Fibroblast of mammary gland (primary cell): ENCODE measurements around the gene RAD23B.

Experiments
- DNase-seq: peaks from one replicate; pipeline ENCODE4 v3.0.0-alpha.2; 2010; ENCODE audit warnings: low read depth
- H3K4me3 ChIP-seq: 2 replicates; pipeline ENCODE4 v1.5.1; 2011; ENCODE audit warnings: low read depth, mild to moderate bottlenecking, low read length, moderate library complexity; ENCODE audit not compliant: control insufficient read depth
- TF ChIP-seq, protein P1 (sequence below): conservative IDR thresholded peaks from 2 replicates; pipeline ENCODE4 v1.5.1; 2011; ENCODE audit warnings: low read depth, low read length, inconsistent platforms; ENCODE audit not compliant: control insufficient read depth, insufficient read depth

The RAD23B gene

DNA sequence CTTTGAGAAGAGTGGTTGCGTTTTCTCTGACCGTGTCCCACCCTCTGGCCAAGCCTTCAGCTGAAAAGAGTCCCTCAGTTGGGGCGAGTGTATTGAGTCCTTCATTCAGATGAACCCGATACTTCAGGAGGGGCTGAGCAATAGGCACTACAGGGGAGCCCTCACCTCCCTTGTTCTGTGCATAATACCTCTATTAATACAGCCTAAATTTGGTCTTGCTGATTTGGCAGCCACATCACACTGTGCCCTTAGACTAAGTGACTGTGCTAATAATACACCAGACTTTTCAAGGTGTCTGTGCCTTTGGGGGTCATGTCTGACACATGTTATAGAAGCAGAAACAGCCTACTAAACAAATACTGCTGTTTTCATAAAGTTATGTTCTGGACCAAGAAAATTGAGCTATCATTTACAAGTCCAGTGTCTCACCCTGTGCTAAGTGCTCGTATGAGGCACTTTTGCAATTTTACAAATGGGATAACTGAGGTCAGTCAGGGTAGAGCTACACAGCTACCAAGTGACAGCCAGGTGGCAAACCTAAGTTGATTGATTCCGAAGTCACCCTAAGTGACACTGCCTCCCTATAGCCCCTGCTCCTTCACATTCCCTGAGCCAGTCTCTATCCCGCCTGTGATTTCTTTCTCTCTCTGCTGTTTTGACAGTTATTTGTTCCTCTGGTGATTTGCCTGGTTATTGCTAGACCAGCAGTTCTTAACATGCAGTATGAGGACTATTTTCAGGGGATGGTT lies 56.0 kb downstream of the RAD23B start:
- no peak overlapping the region for H3K4me3 ChIP-seq
- TF ChIP-seq, protein P1, sequence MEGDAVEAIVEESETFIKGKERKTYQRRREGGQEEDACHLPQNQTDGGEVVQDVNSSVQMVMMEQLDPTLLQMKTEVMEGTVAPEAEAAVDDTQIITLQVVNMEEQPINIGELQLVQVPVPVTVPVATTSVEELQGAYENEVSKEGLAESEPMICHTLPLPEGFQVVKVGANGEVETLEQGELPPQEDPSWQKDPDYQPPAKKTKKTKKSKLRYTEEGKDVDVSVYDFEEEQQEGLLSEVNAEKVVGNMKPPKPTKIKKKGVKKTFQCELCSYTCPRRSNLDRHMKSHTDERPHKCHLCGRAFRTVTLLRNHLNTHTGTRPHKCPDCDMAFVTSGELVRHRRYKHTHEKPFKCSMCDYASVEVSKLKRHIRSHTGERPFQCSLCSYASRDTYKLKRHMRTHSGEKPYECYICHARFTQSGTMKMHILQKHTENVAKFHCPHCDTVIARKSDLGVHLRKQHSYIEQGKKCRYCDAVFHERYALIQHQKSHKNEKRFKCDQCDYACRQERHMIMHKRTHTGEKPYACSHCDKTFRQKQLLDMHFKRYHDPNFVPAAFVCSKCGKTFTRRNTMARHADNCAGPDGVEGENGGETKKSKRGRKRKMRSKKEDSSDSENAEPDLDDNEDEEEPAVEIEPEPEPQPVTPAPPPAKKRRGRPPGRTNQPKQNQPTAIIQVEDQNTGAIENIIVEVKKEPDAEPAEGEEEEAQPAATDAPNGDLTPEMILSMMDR = no peak
- DNase-seq = no peak

DNA sequence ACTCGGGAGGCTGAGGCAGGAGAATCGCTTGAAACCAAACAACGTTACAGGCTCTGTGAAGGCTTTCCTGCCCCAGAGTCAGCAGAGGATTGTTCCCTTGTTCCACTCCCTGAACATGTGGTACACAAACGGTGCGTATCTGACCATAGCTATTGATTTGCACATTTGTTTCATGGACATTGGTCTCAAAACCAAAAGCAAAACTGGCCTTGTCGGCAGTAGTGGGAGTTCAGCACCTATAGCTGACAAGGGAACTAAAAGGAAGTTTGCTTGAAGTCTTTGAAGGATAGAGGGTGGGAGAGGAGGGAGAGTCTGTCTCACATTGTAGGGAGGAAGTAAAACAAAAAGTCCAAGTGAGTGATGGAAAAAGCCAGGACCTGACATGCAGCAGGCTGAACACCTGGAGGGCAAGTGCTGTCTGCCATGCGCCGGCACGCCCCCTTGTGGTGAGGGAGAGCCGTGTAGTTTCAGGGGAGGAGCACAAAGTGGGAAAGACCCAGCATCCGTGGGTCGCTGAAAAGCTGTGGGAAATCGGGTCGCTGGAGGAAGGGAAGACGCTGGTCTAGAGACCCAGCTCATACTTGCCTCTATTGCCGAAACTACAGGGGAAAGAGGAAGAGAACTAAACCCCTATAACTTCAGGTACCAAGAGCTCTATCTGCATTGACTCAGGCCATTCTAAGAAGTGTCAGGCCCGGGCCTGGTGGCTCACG lies 58.0 kb downstream of the RAD23B start:
- DNase-seq = peak; percentile 63
- no peak overlapping the region for H3K4me3 ChIP-seq
- TF ChIP-seq, protein P1 = peak; percentile 90

DNA sequence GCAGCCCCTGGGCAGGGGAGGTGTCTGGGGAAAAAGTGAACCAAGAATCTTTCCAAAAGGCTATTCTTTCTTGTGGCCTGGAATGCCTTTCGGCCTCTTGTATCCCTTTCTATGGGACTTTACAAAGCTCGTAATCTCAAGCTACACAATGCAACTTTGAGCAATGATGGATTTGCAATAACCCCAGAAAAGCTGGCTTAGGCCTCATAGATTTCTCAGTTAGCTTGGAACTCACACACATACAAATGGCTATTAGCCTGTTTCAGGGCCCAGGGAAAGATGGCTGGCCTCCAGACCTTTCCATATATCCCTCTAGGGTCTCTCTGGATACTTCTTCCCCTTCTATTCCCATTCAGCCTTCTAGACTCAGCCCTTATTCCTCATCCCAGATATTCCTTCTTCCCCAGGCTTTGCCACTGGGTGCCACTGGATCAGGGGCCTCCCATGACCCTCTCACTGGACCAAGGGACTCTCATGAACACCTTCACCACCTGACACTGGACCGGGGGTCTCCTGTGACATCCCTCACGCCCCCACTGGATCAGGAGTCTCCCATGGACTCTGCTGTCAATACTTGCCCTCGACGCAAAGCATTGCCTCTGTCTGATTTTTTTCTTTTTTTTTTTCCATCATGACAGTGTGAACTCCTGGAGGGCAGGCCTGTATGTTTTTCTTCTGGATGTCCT lies 59.5 kb downstream of the RAD23B start:
- TF ChIP-seq, protein P1 = no peak
- no peak overlapping the region for H3K4me3 ChIP-seq
- no peak for DNase-seq

DNA sequence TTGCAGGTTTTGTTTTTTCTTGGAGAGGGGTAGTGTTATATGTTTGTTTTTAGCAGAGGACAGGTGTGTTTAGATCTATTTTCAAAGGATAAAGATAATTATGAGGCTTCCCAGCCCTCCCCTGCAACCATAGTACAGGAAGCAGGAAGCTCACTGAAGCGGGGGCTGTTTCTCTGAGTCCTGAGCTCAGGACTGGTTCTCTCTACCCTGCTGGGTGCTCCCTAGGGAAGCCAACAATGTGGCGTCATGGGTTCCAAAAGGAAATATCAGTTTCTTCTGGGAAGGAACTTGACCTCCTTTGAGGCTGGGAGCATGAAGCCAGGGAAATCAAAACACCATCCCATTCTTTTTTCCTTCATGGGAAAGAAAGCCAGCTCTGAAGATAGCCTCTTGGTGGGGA lies 62.2 kb downstream of the RAD23B start:
- peak; percentile 33 for DNase-seq
- H3K4me3 ChIP-seq = no peak overlapping the region
- TF ChIP-seq, protein P1 = no peak

DNA sequence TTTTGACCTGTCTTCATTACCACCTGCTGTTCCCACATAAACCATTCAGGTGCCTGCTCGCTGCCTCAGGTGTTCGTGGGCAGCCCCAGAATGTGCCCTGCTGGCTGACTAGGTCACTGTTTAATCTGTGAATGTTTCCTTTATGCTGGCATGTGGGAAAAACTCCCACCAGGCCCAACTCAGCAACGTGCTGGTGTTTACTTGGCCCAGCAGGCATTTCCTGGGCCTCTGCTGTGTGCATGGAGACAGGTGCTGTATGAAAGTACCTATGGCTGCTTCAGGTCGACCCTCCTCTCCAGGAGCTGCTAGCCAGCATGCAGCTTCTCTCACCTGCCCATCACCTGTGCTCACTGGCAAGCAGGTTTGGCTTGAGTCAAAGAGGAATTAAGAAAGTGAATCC lies 65.8 kb downstream of the RAD23B start:
- DNase-seq = no peak
- H3K4me3 ChIP-seq = no peak overlapping the region
- TF ChIP-seq, protein P1 = no peak

DNA sequence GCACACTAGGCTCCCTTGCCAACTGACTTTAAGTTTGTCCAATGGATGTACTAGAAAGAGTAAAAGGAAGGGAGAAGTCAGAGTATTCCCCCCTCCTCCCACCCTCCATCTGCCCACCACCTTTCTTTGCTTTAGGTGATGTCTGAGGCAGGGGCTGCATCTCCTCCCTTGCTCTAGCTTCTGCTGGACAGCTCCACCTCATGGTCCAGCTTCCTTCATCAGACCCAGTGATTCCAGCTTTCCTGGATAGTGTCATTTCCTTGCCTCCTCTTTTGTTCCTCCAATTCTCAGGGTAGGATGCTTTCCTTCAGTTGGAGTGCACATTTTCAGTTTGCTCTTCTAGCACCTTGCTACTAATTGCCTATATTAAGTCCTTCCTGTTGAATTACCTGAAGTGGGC lies 67.4 kb downstream of the RAD23B start:
- DNase-seq = no peak
- TF ChIP-seq, protein P1 = no peak
- no peak overlapping the region for H3K4me3 ChIP-seq
